ENCODE results near the gene GLI1. TPM values are rescaled to one million over a fixed set of nuclear protein-coding genes. Genes with fewer than 3 reads are reported as not detected.

The GLI1 gene
- total and polyA plus RNA-seq, 2 of the 13 experiments (the other 11 are each of a cell fraction or from before 2014, with no cell fraction given), result 0.09 to 0.20 TPM

DNA sequence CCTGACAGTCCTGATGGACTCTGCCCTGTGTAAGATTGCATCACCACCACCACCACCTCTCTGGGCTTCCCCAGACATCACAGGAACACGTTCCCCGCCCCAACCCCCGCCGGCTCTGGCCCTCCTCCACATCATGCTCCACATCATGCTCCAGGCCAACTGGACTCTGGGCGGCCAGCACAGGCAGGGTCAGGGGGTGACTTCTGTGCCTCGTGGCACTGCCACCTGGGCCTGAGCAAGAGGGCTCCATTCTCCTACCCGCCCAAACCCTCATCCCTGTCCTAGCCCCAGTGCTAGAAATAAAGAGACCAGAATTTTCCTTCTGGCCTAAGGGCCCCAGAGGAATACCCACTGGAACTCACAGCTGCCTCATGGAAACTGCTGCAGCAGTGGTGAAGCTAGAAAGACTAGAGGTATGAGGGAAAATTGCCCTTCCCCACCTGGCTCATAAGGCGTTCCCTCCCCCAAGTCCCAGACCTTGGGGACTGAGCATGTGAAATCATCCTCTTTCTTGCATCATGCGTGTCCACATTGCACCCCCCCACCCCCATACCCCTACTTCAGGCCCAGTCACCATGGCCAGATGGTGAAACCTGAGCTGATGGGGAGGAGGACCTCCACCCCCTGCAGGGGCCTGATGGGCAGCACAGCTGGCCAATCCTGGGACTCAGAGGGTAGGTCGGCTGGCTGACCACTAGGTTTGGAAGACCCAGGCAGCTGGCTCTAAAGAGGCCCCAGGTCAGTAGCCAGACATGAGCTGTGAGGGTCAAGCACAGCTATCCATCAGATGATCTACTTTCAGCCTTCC is 4.8 kb upstream of the GLI1 start, which contains the start of gene INHBE (continued):
- TF ChIP-seq ZNF546 (CRISPR knock-in tag; conservative IDR thresholded peaks at IDR 0.05) (peak; percentile 65; the same call in 1 of the 2 replicates), HNF4G (IDR thresholded peaks at IDR 0.05; ENCODE audit: borderline replicate concordance, low read depth, low read length) (peak; percentile 98), HNF4G (CRISPR knock-in tag; IDR thresholded peaks at IDR 0.05; ENCODE audit: borderline replicate concordance, low read depth) (peak; percentile 98), ZNF20 (CRISPR knock-in tag; IDR thresholded peaks at IDR 0.05) (no peak), ZNF616 (CRISPR knock-in tag; IDR thresholded peaks at IDR 0.05; ENCODE audit: low read depth) (0 out of 2 replicates have a peak, but pooled peaks have one; percentile 19), ISX (CRISPR knock-in tag; conservative IDR thresholded peaks at IDR 0.05) (no peak), EHMT2 (IDR thresholded peaks at IDR 0.05; ENCODE audit: borderline replicate concordance, low read depth, low read length) (no peak), ZNF883 (CRISPR knock-in tag; IDR thresholded peaks at IDR 0.05; ENCODE audit: not compliant biosample characterization) (peak; percentile 15), ZFP1 (CRISPR knock-in tag; IDR thresholded peaks at IDR 0.05) (peak; percentile 72; the same call in 1 of the 2 replicates), ATF7-NPFF (CRISPR knock-in tag; IDR thresholded peaks at IDR 0.05; ENCODE audit: low read depth) (no peak), ZNF713 (CRISPR knock-in tag; IDR thresholded peaks at IDR 0.05) (no peak), NFATC3 (CRISPR knock-in tag; IDR thresholded peaks at IDR 0.05) (no peak), ZNF30 (CRISPR knock-in tag; IDR thresholded peaks at IDR 0.05) (no peak), ZNF672 (CRISPR knock-in tag; IDR thresholded peaks at IDR 0.05) (no peak)
- TF ChIP-seq, protein P1, sequence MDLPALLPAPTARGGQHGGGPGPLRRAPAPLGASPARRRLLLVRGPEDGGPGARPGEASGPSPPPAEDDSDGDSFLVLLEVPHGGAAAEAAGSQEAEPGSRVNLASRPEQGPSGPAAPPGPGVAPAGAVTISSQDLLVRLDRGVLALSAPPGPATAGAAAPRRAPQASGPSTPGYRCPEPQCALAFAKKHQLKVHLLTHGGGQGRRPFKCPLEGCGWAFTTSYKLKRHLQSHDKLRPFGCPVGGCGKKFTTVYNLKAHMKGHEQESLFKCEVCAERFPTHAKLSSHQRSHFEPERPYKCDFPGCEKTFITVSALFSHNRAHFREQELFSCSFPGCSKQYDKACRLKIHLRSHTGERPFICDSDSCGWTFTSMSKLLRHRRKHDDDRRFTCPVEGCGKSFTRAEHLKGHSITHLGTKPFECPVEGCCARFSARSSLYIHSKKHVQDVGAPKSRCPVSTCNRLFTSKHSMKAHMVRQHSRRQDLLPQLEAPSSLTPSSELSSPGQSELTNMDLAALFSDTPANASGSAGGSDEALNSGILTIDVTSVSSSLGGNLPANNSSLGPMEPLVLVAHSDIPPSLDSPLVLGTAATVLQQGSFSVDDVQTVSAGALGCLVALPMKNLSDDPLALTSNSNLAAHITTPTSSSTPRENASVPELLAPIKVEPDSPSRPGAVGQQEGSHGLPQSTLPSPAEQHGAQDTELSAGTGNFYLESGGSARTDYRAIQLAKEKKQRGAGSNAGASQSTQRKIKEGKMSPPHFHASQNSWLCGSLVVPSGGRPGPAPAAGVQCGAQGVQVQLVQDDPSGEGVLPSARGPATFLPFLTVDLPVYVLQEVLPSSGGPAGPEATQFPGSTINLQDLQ (CRISPR knock-in tag; IDR thresholded peaks at IDR 0.05), result no peak
- TF ChIP-seq, protein P2, sequence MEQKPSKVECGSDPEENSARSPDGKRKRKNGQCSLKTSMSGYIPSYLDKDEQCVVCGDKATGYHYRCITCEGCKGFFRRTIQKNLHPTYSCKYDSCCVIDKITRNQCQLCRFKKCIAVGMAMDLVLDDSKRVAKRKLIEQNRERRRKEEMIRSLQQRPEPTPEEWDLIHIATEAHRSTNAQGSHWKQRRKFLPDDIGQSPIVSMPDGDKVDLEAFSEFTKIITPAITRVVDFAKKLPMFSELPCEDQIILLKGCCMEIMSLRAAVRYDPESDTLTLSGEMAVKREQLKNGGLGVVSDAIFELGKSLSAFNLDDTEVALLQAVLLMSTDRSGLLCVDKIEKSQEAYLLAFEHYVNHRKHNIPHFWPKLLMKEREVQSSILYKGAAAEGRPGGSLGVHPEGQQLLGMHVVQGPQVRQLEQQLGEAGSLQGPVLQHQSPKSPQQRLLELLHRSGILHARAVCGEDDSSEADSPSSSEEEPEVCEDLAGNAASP (CRISPR knock-in tag; IDR thresholded peaks at IDR 0.05; ENCODE audit: borderline replicate concordance), result peak; percentile 79; the same call in 1 of the 2 replicates
- TF ChIP-seq, protein P3, sequence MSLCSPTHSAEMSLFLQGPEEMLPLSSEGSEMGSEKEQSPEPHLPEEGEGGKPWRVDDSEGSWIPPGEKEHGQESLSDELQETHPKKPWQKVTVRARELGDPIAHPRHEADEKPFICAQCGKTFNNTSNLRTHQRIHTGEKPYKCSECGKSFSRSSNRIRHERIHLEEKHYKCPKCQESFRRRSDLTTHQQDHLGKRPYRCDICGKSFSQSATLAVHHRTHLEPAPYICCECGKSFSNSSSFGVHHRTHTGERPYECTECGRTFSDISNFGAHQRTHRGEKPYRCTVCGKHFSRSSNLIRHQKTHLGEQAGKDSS (CRISPR knock-in tag; IDR thresholded peaks at IDR 0.05; ENCODE audit: borderline replicate concordance, low read depth), result peak; percentile 76; the same call in 1 of the 2 replicates
- TF ChIP-seq, protein P4, sequence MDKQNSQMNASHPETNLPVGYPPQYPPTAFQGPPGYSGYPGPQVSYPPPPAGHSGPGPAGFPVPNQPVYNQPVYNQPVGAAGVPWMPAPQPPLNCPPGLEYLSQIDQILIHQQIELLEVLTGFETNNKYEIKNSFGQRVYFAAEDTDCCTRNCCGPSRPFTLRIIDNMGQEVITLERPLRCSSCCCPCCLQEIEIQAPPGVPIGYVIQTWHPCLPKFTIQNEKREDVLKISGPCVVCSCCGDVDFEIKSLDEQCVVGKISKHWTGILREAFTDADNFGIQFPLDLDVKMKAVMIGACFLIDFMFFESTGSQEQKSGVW (CRISPR knock-in tag; IDR thresholded peaks at IDR 0.05; ENCODE audit: borderline replicate concordance), result no peak
- TF ChIP-seq, protein P5, sequence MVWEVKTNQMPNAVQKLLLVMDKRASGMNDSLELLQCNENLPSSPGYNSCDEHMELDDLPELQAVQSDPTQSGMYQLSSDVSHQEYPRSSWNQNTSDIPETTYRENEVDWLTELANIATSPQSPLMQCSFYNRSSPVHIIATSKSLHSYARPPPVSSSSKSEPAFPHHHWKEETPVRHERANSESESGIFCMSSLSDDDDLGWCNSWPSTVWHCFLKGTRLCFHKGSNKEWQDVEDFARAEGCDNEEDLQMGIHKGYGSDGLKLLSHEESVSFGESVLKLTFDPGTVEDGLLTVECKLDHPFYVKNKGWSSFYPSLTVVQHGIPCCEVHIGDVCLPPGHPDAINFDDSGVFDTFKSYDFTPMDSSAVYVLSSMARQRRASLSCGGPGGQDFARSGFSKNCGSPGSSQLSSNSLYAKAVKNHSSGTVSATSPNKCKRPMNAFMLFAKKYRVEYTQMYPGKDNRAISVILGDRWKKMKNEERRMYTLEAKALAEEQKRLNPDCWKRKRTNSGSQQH (CRISPR knock-in tag; IDR thresholded peaks at IDR 0.05; ENCODE audit: low read depth), result no peak
- TF ChIP-seq, protein P6, sequence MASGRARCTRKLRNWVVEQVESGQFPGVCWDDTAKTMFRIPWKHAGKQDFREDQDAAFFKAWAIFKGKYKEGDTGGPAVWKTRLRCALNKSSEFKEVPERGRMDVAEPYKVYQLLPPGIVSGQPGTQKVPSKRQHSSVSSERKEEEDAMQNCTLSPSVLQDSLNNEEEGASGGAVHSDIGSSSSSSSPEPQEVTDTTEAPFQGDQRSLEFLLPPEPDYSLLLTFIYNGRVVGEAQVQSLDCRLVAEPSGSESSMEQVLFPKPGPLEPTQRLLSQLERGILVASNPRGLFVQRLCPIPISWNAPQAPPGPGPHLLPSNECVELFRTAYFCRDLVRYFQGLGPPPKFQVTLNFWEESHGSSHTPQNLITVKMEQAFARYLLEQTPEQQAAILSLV (CRISPR knock-in tag; IDR thresholded peaks at IDR 0.05; ENCODE audit: borderline replicate concordance), result 0 out of 2 replicates have a peak, but pooled peaks have one; percentile 33

Data from HepG2 (cell line).